Stomach (tissue), 4 donors: ENCODE measurements around the gene BPIFB1.

Experiments used
- POLR2A ChIP-seq, 4 donors: fragments of 450-650 bp; IDR thresholded peaks; one replicate each; pipeline ENCODE4 v1.6.1; 2016; ENCODE audit warnings: antibody characterized with exemption in 4 of 4, control low read depth in 2 of 4, mild to moderate bottlenecking in 1 of 4, moderate library complexity in 1 of 4
- POLR2AphosphoS5 ChIP-seq, 3 donors: sonication (generic); formaldehyde crosslinking; IDR thresholded peaks; one replicate each; pipeline ENCODE4 v1.6.1; 2016; ENCODE audit warnings: antibody characterized with exemption in 3 of 3
- TF ChIP-seq, protein P1 (sequence below), 7 experiments: fragments of 450-650 bp in 4 of 7; fragments of 200-600 bp in 3 of 7; sonication (generic) in 3 of 7; IDR thresholded peaks; one replicate each; pipeline ENCODE4 v1.5.1; 2016 to 2019; ENCODE audit warnings: antibody characterized with exemption in 7 of 7, control low read depth in 2 of 7, mild to moderate bottlenecking in 1 of 7

DNA sequence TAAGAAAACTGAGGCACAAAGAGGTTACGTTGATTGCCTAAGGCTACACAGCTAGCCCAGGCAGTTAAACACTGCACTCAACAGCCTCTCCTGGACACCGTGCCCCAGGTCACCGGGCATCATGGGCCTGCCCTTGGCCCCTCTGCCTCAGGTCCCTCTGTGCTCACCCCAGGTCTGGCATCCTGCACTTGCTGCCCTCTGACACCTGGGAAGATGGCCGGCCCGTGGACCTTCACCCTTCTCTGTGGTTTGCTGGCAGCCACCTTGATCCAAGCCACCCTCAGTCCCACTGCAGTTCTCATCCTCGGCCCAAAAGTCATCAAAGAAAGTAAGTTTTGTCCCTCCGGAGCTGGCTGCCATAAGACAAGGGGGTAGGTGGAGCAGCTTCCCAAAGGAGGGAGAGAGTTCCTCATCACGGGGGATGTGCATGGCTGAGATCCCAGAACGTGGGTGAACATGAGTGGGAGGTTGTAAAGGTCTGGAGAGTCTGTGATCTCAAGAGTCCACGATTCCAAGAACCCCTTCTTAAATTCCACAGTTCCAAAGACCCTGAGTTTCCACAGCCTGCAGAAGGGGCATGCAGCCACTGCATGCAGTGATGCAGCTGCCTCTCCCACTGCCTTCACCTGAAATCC lies 3.0 kb downstream of the BPIFB1 start:
- TF ChIP-seq, protein P1, sequence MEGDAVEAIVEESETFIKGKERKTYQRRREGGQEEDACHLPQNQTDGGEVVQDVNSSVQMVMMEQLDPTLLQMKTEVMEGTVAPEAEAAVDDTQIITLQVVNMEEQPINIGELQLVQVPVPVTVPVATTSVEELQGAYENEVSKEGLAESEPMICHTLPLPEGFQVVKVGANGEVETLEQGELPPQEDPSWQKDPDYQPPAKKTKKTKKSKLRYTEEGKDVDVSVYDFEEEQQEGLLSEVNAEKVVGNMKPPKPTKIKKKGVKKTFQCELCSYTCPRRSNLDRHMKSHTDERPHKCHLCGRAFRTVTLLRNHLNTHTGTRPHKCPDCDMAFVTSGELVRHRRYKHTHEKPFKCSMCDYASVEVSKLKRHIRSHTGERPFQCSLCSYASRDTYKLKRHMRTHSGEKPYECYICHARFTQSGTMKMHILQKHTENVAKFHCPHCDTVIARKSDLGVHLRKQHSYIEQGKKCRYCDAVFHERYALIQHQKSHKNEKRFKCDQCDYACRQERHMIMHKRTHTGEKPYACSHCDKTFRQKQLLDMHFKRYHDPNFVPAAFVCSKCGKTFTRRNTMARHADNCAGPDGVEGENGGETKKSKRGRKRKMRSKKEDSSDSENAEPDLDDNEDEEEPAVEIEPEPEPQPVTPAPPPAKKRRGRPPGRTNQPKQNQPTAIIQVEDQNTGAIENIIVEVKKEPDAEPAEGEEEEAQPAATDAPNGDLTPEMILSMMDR (IDR thresholded peaks at IDR 0.05): no peak
- TF ChIP-seq POLR2A (IDR thresholded peaks at IDR 0.05) (no peak), POLR2AphosphoS5 (IDR thresholded peaks at IDR 0.05) (no peak)
